Measurements from ENCODE around the gene DOK4. TPM values are rescaled to one million over a fixed set of nuclear protein-coding genes. Genes with fewer than 3 reads are reported as not detected.

Gene DOK4
- total RNA-seq, 1 donor = 0.94 TPM

DNA sequence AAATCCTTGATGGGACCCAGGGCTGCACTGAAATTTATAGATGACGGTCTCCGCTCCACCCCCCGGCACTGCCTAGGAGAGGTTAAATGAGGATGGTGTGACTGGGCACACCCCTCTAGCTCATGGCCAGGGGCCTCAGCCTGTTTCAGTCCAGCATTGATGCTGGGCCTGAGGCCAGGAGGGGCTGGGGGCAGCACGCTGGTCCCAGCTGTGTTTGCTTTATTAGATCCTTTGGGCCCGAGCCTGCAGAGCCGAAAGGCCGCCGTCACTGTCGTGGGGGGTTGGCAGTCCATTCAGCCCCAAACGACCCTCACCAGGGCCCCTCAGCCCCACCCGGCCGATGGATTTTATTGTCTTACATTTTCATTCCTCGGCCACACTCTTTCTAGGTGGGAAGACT is 10.8 kb upstream of the DOK4 start:
- no peaks in the 10 kb centered on the region for H3K4me1 ChIP-seq (ENCODE audit: insufficient read depth, low read length)
- H3K9me3 ChIP-seq (ENCODE audit: low read depth, low read length) = no peaks in the 10 kb centered on the region
- no peaks in the 10 kb centered on the region for H3K27me3 ChIP-seq (ENCODE audit: insufficient read depth, low read length)
- H3K4me3 ChIP-seq (ENCODE audit: low read length) = no peak overlapping the region

DNA sequence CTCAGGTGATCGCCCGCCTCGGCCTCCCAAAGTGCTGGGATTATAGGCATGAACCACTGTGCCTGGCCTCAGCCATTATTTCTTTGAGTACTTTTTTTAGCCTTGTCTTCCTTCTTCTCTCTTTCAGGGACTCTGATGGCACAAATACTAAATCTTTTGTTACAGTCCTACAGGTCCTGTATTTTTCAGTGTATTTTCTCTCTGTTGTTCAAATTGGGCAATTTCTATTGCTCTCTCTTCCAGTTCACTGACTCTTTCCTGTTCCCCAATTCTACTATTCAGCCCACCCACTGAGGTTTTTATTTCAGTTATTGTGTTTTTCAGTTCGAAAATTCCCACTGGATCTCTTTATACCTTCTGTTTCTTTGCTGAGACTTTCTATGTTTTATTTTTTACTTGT is 7.5 kb upstream of the DOK4 start:
- no peak overlapping the region for H3K4me3 ChIP-seq (ENCODE audit: low read length)

DNA sequence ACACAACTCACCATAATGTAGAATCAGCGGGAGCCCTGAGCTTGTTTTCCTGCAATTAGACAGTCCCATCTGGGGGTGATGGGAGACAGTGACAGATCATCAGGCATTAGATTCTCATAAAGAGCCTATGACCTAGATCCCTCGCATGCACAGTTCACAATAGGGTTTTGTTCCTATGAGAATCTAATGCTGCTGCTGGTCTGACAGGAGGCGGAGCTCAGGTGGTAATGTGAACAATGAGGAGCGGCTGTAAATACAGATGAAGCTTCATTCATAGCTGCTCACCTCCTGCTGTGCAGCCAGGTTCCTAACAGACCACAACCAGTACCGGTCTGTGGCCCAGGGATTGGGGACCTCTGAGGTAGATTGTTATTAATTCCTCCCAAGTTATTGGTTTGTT is 2.9 kb upstream of the DOK4 start:
- no peaks in the 10 kb centered on the region for H3K27me3 ChIP-seq (ENCODE audit: insufficient read depth, low read length)
- peaks cover 13% of the 10 kb centered on the region for H3K4me1 ChIP-seq (ENCODE audit: insufficient read depth, low read length)
- no peak overlapping the region for H3K4me3 ChIP-seq (ENCODE audit: low read length)
- H3K9me3 ChIP-seq (ENCODE audit: low read depth, low read length) = no peaks in the 10 kb centered on the region

More for the DNA sequence above, 7.5 kb upstream of the DOK4 start:
- H3K9me3 ChIP-seq (ENCODE audit: low read depth, low read length) = no peaks in the 10 kb centered on the region
- H3K4me1 ChIP-seq (ENCODE audit: insufficient read depth, low read length) = no peaks in the 10 kb centered on the region
- H3K27me3 ChIP-seq (ENCODE audit: insufficient read depth, low read length) = no peaks in the 10 kb centered on the region

DNA sequence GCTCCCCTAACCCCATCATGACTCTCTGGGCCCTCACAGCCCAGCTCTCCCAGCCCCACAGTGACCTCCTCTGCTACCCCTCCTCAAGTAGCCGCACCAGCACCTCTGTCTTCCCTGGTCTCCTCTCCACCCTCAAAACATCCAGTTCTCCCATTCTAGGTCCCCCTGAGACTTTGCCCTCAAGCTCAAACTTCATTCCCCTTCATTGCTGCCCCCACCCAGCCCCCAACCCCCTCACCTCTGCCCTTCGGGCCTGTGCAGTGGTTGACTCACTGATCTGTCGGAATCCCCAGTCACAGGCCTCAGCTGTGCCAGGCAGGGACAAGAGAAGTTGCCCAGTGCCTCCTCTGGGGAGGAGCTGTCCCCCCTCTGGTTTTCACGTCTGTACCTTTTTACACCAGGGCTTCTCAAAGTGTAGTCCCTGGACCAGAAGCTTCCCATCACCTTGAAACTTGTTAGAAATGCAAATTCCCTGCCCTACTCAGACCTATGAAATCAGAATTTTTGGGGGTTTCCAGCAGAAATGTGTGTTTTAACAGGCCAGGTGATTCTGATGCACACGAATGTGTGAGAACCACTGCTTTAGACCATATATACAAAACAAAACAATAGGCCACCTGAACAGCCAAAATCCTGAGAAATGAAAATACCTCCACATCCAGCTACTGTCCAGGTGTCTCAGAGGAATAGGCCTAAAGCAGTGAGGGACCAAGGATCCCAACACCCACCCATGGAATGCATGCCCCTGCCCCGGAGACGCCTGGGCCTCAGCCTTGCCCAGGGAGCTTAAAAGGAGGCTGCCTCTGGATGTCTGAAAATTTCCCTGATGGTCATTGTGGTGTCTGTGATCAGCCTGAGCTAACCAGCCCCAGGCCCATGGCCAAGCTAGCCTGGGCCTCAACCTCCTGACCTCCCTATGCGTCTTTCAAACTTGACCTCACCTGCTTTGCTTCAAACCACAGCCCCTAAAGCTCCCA is 853 bp upstream of the DOK4 start:
- Histone ChIP-seq H3K27me3 (ENCODE audit: insufficient read depth, low read length) (no peaks in the 10 kb centered on the region), H3K4me3 (ENCODE audit: low read length) (no peak overlapping the region), H3K9me3 (ENCODE audit: low read depth, low read length) (no peaks in the 10 kb centered on the region), H3K4me1 (ENCODE audit: insufficient read depth, low read length) (peaks cover 13% of the 10 kb centered on the region)

DNA sequence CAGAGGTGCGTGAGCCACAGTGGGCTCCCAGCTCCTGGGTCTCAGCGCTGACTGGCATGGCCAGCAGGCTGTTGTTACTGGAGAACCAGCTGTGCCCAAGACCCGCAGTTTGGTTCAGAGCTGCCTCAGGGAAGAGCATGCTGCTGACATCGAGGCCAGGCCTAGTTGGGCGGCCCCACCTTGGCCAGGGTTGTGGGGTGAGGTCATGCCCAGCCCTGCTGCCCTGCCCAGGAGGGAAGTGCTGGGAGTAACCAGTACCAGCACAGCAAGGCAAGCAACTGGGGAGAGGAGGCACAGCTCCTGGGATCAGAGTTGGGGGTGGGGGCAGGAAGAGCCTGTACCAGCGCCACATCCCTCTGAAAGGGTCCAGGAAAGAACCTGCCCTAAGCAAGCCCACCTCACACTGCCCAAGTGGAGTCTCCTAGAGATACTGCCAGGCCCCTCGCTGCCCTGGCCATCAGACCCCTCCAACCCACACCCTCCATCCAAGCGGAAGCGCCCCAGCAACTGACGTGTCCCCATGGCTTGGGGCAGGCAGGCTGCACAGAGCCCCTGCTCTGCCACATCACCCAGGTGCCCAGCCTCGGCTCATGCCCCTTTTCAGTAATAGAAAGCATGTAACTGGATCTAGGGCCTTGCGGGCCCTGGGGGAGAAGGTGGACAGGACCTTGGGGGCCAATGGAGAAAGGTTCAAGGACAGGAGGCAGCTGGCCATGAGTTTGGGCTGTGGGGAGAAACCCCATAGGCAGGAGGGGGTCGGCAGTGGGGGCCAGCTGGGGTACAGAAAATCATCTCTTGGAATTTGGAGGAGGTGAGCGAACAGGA is 990 bp downstream of the DOK4 start:
- Histone ChIP-seq H3K4me1 (ENCODE audit: insufficient read depth, low read length) (peaks cover 13% of the 10 kb centered on the region), H3K9me3 (ENCODE audit: low read depth, low read length) (no peaks in the 10 kb centered on the region), H3K4me3 (ENCODE audit: low read length) (peak overlapping the region; percentile 31)

DNA sequence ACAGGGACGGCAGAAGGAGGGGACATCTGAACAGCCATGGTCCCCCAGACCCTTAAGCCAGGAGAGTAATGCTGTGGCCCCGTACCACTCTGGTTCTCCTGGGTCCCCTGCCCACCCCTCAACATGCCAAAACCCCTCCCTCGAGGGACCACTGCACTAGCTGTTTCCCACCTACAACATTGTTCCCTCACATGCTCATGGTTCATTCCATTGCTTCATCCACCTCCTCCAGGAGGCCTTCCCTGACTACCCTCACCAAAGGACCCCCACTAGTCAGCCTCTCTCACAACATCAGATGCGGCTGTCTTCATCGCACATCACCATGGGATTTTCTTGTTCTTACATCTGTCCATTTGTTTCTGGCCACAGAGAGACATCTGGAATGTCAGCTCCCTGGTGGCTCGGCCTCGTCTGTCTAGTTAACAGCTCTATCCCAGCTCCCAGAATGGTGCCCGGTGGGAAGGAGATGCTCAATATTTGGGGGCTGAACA is 1.7 kb downstream of the DOK4 start:
- Histone ChIP-seq H3K4me3 (ENCODE audit: low read length) (no peak overlapping the region), H3K4me1 (ENCODE audit: insufficient read depth, low read length) (peaks cover 16% of the 10 kb centered on the region), H3K27me3 (ENCODE audit: insufficient read depth, low read length) (no peaks in the 10 kb centered on the region), H3K9me3 (ENCODE audit: low read depth, low read length) (no peaks in the 10 kb centered on the region)

More for the DNA sequence above, 990 bp downstream of the DOK4 start:
- H3K27me3 ChIP-seq (ENCODE audit: insufficient read depth, low read length) = no peaks in the 10 kb centered on the region

DNA sequence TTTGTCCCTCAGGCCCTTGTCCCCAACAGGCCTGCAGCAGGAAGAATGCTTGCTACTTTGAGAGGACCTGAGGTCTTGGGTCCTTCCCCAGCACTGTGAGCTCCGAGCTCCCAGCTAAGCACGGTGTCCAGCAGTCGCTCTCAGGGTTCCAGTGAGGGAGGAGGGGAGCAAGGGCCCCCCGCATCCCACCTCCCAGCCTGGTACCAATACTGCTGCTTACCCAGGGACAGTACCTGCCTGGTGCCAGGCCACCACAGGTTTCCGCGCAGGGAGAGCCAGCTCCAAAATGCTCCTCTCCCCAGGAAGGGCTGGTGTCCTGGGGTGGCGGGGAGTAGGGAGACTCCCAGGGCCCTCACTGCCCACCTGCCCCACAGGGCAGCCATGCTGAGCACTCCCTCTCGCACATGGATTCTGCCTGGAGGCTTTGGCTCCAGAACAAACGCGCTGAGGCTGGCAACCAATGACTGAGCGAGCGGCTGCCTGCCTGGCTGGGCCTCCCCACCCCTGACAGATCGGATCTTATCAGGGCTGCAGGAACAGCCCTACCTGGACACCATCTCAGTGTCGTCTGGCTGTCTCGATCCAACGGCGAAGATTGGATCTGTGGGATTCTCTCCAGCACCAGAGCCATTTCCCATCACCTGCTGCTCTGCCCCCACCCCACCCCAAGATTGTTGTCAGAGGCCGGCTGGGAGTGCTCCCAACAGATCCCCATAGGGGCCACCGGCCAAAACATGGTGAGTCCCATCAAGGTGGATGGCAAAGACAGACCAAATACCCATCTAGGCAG is 2.4 kb downstream of the DOK4 start:
- Histone ChIP-seq H3K9me3 (ENCODE audit: low read depth, low read length) (no peaks in the 10 kb centered on the region), H3K4me3 (ENCODE audit: low read length) (no peak overlapping the region), H3K27me3 (ENCODE audit: insufficient read depth, low read length) (no peaks in the 10 kb centered on the region), H3K4me1 (ENCODE audit: insufficient read depth, low read length) (peaks cover 22% of the 10 kb centered on the region)

DNA sequence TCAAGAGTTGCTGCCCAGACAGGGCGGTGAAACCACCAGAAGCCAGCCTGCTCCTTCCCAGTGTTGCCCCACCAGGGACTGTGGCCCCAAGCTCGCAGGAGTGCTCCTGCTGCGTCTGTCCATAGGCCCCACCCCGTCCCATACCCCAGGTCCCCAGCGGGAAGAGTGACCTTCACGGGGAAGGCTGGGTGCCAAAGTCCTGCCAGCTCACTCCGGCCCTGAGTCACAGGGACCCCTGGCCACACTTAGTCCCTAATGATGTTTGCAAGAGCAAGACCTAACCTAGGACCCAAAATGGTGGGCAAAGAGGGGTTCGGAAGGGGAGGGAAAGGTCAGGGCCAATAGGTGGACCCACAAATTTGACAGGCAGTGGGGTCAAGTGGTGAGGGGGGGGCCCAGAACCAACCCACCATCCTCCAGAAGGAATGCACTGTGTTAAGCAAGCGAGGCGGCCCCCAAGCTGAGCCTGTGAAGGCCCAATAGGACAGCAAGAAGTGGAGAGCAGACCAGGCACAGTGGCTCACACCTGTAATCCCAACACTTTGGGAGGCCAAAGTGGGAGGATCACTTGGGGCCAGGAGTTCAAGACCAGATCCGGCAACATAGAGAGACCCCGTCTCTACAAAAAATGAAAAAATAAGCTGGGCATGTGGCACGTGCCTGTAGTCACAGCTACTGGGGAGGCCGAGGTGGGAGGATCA is 3.3 kb downstream of the DOK4 start:
- Histone ChIP-seq H3K4me1 (ENCODE audit: insufficient read depth, low read length) (peaks cover 29% of the 10 kb centered on the region), H3K27me3 (ENCODE audit: insufficient read depth, low read length) (no peaks in the 10 kb centered on the region), H3K9me3 (ENCODE audit: low read depth, low read length) (no peaks in the 10 kb centered on the region), H3K4me3 (ENCODE audit: low read length) (no peak overlapping the region)

DNA sequence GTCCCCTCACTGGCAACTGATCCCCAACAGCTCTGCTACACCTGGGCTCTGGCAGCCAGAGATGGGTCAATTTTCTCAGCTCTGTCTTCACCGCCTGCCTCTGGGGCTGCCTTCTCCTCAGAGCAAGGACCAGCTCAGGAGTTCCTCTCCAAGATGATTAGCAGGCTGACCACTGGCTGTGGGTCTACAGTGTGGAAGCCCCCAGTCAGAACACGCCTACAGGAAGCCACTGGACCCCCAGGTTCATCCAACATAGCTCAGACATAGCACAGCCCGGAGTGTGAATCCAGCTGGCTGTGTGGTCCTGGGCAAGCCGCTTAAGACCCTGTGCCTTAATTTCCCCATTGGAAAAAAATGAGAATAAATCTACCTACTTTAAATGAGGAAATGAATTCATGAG is 4.9 kb downstream of the DOK4 start:
- Histone ChIP-seq H3K4me3 (ENCODE audit: low read length) (no peak overlapping the region), H3K4me1 (ENCODE audit: insufficient read depth, low read length) (peaks cover 28% of the 10 kb centered on the region), H3K27me3 (ENCODE audit: insufficient read depth, low read length) (no peaks in the 10 kb centered on the region), H3K9me3 (ENCODE audit: low read depth, low read length) (no peaks in the 10 kb centered on the region)

DNA sequence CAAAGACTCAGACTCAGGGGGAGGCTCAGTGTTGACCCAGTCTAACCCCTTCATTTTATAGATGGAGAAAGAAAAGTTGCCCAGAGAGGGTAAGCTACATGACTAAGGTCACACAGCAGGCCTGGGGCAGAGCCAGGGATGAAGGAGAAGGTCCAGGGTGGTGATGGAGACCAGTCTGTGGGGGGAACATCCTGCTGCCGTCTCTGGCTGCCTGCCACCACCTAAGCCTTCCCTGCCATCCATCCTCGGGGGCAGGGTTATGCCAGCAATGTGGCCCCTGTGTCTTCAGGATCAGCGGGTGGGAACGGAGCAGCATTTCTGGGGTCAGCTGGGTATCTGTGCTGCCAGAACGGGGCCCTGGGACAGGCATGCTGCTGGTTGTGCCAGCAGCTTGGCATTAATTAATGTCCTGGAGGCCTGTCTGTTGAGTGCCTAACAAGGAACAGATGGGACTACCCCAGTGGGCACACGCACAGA is 5.5 kb downstream of the DOK4 start:
- H3K27me3 ChIP-seq (ENCODE audit: insufficient read depth, low read length) = no peaks in the 10 kb centered on the region
- peaks cover 31% of the 10 kb centered on the region for H3K4me1 ChIP-seq (ENCODE audit: insufficient read depth, low read length)
- no peak overlapping the region for H3K4me3 ChIP-seq (ENCODE audit: low read length)
- no peaks in the 10 kb centered on the region for H3K9me3 ChIP-seq (ENCODE audit: low read depth, low read length)

DNA sequence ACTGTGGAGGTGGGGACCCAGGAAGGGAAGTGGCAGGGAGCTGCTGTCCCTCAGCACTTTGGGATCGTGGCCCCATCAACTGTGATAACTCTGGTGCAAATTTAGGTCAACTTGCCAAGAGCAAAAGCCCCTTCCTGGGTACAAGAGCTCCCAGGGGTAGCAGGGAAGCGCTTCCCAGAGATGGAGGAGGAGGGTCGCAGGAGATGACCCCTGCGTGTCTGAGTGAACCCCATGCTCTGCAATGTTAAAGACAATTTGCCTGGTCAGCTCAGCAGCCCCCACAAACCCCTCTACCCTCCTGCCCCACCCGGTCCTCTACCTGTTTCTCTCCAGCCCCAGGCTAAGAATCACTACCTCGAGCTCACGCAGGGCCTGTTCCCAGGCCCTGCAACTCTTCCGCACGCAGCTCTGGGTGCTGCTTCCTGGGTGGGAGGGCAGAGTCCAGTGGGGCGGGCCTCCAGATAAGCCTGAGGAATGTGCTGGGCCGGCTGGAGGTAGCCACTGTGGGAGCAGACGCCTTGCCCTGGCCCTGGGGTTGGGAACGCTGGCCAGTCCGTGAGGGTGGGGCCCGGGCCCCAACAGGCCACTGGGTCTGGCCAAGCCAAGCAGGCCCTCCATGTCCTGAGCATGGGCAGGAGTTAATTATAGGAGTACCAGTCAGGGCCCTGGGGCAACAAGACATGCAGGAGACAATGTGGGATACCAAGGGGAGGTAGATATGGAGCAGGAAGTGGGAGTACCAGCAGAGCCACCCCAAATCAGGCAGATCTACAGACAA is 6.1 kb downstream of the DOK4 start:
- H3K4me3 ChIP-seq (ENCODE audit: low read length) = no peak overlapping the region
- peaks cover 27% of the 10 kb centered on the region for H3K4me1 ChIP-seq (ENCODE audit: insufficient read depth, low read length)
- H3K27me3 ChIP-seq (ENCODE audit: insufficient read depth, low read length) = no peaks in the 10 kb centered on the region
- H3K9me3 ChIP-seq (ENCODE audit: low read depth, low read length) = no peaks in the 10 kb centered on the region

DNA sequence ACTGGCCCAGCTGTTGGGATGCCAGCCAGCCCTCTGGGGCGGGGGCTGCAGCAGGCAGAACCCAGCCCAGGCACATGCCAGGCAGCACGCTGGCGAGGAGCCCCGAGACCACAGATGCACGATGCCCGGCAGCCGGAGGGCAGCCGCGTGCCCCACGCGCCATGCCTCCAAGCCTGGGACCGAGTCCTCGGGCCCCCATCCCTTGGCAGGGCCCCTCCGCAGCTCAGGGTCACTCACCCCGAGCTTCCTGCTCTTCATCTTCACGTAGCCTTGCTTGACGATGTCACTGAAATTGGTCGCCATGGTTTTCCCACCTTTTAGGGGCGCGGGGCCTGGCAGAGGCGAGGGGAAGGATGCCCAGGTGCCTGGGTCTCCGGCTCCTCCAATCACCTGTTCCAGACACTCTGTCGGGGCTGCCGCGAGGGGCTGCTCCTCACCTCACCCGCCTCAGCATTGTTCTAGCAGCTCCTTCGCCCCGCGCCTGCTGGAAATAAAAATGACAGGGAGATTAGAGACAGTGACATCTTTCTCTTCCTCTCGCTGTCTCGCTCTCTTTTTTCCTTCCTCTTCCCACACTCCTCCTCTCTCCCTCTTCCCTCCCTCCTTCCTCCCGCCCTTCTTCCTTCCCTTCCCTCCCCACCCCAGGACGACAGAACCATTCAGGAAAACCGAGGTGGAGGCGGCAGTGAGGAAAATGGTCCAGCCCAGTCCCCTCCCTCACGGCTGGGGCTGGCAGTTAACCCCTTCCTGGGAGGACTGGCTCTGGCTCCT is 6.9 kb downstream of the DOK4 start:
- Histone ChIP-seq H3K4me3 (ENCODE audit: low read length) (no peak overlapping the region), H3K27me3 (ENCODE audit: insufficient read depth, low read length) (no peaks in the 10 kb centered on the region)

More for the DNA sequence above, 6.9 kb downstream of the DOK4 start:
- Histone ChIP-seq H3K9me3 (ENCODE audit: low read depth, low read length) (no peaks in the 10 kb centered on the region), H3K4me1 (ENCODE audit: insufficient read depth, low read length) (peaks cover 27% of the 10 kb centered on the region)

All from mononuclear cell (primary cell).